Tibial nerve (tissue), 4 donors: Measurements from ENCODE around the gene HOXB8.

ENCODE experiments used
- CTCF ChIP-seq, 5 experiments: fragments of 200-600 bp in 3 of 5; fragments of 450-650 bp in 2 of 5; sonication (generic) in 3 of 5; IDR thresholded peaks; one replicate each; pipeline ENCODE4 v1.5.1; 2016 to 2019; ENCODE audit warnings: antibody characterized with exemption in 5 of 5, mild to moderate bottlenecking in 3 of 5, moderate library complexity in 2 of 5
- EP300 ChIP-seq, 2 donors: sonication (generic); formaldehyde crosslinking; IDR thresholded peaks; one replicate each; pipeline ENCODE4 v1.6.1; 2017; ENCODE audit warnings: antibody characterized with exemption in 2 of 2, mild to moderate bottlenecking in 1 of 2

DNA sequence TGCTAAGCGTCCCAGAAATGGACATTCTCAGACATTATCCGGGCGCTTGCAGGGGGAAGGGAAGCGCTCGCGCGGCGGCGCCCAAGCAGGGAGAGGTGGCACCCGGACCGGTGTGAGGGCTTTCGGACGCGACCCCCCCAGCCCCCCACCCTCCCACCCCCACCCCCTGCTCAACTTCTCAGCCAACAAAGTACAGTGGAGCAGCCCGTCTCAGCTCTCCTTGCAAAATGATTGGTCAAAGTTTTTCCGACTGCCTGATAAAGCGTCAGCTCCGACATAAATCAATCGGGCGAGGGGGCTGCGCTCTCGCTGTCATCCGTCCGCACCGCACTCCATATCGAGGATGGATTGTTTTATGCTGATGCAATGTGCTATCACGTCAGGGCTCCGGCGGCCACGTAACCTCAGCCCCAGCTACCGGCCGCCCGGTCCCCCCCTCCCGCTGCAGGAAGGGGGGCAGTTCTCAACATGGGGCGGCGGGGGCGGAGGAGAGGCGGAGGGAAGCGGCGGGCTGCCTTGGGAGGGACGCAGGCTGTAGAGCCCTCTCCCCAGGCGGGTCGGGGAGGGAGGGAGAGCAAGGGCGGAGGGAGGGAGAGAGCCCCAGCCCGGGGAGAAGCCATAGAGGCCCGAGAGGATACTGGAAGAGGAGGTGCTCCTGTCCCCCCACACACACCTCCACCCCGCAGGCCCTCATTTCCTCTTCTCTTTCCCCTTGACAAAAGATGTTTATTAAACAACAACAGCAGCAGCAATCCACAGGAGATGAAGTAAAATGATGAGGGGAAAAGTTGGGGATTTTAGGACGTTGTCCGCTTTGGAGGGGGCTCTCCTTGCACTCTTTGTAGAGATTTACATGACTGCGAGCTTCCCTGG is 11.4 kb upstream of the HOXB8 start, which contains the start of gene HOXB9:
- no peak for TF ChIP-seq CTCF (IDR thresholded peaks at IDR 0.05)
- no peak for TF ChIP-seq EP300 (IDR thresholded peaks at IDR 0.05)
